ENCODE data around the gene CRY1.
A peak's percentile ranks its signal among the peaks of the same experiment; 100 is the strongest.

DNA sequence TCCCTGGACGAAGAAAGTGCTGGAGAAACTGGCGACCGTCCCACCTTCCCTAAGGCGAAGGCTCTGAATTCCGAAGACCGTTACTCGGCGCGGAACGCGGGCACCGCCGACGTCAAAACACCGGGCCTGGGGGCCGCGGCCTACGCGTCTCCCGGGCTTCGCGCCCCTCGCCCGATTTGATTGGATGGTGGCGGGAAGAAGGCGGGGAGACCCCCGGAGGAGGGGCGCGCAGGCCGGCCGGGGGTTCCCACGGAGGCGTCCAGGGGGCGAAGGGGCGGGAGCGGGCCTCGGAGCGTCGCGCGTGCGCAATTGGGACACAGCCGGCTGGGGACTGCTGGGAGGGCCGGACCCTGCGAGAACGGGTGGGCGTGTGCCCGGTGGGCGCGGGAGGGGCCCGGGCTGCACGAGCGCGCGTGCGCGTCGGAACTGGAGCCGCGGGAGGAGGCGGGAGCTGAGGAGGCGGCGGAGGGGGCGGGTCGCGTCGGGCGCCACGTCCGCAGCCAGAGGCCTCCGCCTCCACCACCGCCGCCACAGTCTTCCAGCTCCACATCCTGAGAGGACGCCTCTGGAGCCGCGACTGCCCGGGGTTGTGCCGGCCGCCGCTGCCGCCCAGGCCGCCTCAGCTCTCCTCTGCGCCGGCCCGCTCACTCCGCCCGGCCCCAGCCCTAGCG is 137.8 kb downstream of the CRY1 start, which contains the start of gene TMEM263:
- TF ChIP-seq, protein P1, sequence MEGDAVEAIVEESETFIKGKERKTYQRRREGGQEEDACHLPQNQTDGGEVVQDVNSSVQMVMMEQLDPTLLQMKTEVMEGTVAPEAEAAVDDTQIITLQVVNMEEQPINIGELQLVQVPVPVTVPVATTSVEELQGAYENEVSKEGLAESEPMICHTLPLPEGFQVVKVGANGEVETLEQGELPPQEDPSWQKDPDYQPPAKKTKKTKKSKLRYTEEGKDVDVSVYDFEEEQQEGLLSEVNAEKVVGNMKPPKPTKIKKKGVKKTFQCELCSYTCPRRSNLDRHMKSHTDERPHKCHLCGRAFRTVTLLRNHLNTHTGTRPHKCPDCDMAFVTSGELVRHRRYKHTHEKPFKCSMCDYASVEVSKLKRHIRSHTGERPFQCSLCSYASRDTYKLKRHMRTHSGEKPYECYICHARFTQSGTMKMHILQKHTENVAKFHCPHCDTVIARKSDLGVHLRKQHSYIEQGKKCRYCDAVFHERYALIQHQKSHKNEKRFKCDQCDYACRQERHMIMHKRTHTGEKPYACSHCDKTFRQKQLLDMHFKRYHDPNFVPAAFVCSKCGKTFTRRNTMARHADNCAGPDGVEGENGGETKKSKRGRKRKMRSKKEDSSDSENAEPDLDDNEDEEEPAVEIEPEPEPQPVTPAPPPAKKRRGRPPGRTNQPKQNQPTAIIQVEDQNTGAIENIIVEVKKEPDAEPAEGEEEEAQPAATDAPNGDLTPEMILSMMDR (IDR thresholded peaks at IDR 0.05): no peak
- TF ChIP-seq POLR2AphosphoS5 (IDR thresholded peaks at IDR 0.05; ENCODE audit: low read depth, low read length) (peak; percentile 75), TCF7L2 (IDR thresholded peaks at IDR 0.05; ENCODE audit: low read depth, low read length) (no peak)
